Lower leg skin (tissue), 3 donors: ENCODE measurements around the gene NMNAT1.

Experiments used
- CTCF ChIP-seq, 3 donors: fragments of 450-650 bp; IDR thresholded peaks; one replicate each; pipeline ENCODE4 v1.5.1; 2016; ENCODE audit warnings: antibody characterized with exemption in 3 of 3, mild to moderate bottlenecking in 3 of 3, moderate library complexity in 2 of 3
- POLR2A ChIP-seq, 2 donors: fragments of 450-650 bp; IDR thresholded peaks; one replicate each; pipeline ENCODE4 v1.6.1; 2016 to 2017; ENCODE audit warnings: antibody characterized with exemption in 2 of 2, mild to moderate bottlenecking in 1 of 2, moderate library complexity in 1 of 2

DNA sequence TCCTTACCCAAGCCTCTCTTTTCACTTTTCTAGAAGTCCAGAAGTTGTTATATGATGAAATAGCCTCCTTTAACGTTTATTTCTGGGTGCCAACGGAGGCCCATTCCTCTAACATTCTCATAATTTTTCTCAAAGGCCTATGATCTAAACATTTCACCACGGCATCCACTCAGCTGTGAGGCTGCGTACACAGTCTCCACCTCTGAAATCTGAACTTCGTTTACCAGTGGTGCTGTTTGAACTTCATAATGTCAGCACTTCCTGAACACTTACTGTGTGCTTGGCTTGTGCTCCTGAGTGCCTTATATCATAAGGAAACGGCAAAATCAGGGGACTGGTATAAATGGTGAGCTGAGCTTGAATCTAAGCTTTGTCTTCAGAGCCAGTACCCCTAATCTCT, 41.7 kb downstream of the NMNAT1 start:
- TF ChIP-seq CTCF (IDR thresholded peaks at IDR 0.05), result no peak
- TF ChIP-seq POLR2A (IDR thresholded peaks at IDR 0.05), result no peak
